Measurements from ENCODE around the gene CHST11. TPM values are rescaled to one million over a fixed set of nuclear protein-coding genes. Genes with fewer than 3 reads are reported as not detected.

The CHST11 gene
- total RNA-seq, 4 donors from 2014 or later = 5.7 to 15.7 (median 7.1) TPM

- H3K9me3 ChIP-seq = no peaks in the 10 kb centered on the region
- WGBS = 92% methylated on average over 3 of the region's 3 CpGs
- intact Hi-C loops (cut with DNase I) = no loop called here
- no peaks in the 10 kb centered on the region for H3K27me3 ChIP-seq
- peaks cover 0 to 4% (median under 1%) of the 10 kb centered on the region in 4 donors for H3K4me1 ChIP-seq
- TF ChIP-seq, protein P1, sequence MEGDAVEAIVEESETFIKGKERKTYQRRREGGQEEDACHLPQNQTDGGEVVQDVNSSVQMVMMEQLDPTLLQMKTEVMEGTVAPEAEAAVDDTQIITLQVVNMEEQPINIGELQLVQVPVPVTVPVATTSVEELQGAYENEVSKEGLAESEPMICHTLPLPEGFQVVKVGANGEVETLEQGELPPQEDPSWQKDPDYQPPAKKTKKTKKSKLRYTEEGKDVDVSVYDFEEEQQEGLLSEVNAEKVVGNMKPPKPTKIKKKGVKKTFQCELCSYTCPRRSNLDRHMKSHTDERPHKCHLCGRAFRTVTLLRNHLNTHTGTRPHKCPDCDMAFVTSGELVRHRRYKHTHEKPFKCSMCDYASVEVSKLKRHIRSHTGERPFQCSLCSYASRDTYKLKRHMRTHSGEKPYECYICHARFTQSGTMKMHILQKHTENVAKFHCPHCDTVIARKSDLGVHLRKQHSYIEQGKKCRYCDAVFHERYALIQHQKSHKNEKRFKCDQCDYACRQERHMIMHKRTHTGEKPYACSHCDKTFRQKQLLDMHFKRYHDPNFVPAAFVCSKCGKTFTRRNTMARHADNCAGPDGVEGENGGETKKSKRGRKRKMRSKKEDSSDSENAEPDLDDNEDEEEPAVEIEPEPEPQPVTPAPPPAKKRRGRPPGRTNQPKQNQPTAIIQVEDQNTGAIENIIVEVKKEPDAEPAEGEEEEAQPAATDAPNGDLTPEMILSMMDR (IDR thresholded peaks at IDR 0.05) = no peak
- TF ChIP-seq EP300 (IDR thresholded peaks at IDR 0.05) (no peak), POLR2A (IDR thresholded peaks at IDR 0.05; ENCODE audit: low read depth) (no peak), POLR2AphosphoS5 (IDR thresholded peaks at IDR 0.05) (no peak)
- no peak for DNase-seq (ENCODE audit: extremely low spot score)
- H3K4me3 ChIP-seq = no peak overlapping the region
- H3K27ac ChIP-seq (replicated peaks in 1 of 4) = no peak overlapping the region
- no peaks in the 10 kb centered on the region for H3K36me3 ChIP-seq
Measured at GRCh38 chr12:104501660-104502059, 44.9 kb downstream of the CHST11 start.

DNA sequence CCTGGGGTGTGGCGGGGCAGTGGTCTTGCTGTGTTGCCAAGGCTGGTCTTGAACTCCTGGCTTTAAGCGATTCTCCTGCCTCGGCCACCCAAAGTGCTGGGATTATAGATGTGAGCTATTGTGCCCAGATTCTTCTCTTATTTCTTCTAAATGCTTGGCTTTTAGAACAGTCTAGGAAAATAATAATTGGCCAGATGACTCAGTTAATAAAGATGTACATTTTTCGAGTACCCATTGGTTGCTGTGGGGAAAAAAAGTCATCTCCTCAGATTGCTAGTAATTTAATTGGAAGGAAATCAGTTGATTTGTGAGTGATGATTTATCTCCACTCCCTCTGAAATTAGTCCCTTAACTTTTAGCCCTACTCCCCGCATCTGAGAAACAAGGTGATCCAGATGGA, 45.5 kb downstream of the CHST11 start:
- 98% methylated on average over 5 of the region's 5 CpGs for WGBS
- intact Hi-C loops (cut with DNase I) = no loop called here

DNA sequence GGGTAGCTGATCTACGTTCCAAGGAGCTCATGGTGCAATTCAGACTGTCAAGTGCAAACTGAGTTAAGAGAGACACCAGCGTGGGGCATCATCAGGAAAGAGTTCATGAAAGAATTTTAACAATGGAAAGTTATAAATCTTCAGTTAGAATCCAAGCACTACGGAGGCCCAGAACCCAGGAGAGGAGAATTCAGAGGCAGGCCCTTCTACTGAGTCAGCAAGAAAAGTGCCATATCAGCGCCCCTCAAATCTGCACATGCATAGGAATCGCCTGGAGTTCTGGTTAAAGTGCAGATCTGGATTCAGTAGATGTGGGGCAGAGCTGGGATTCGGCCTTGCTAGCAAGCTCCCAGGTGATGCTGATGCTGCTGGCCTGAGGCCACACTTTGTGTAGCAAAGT, 45.9 kb downstream of the CHST11 start:
- H3K36me3 ChIP-seq = no peaks in the 10 kb centered on the region
- intact Hi-C loops (cut with DNase I) = no loop called here
- TF ChIP-seq EP300 (IDR thresholded peaks at IDR 0.05) = no peak
- no peak for TF ChIP-seq POLR2AphosphoS5 (IDR thresholded peaks at IDR 0.05)
- TF ChIP-seq, protein P1 (IDR thresholded peaks at IDR 0.05) = no peak
- no peak for TF ChIP-seq POLR2A (IDR thresholded peaks at IDR 0.05; ENCODE audit: low read depth)

More for the DNA sequence above, 45.5 kb downstream of the CHST11 start:
- H3K27me3 ChIP-seq = no peaks in the 10 kb centered on the region
- TF ChIP-seq POLR2A (IDR thresholded peaks at IDR 0.05; ENCODE audit: low read depth) = no peak
- TF ChIP-seq, protein P1 (IDR thresholded peaks at IDR 0.05) = no peak
- TF ChIP-seq POLR2AphosphoS5 (IDR thresholded peaks at IDR 0.05) = no peak
- no peak for TF ChIP-seq EP300 (IDR thresholded peaks at IDR 0.05)
- peaks cover 0 to 9% (median 0%) of the 10 kb centered on the region in 4 donors for H3K4me1 ChIP-seq
- no peak for DNase-seq (ENCODE audit: extremely low spot score)
- H3K4me3 ChIP-seq = no peak overlapping the region
- H3K36me3 ChIP-seq = no peaks in the 10 kb centered on the region
- H3K27ac ChIP-seq (replicated peaks in 1 of 4) = no peak overlapping the region
- no peaks in the 10 kb centered on the region for H3K9me3 ChIP-seq

GRCh38 chr12:104503191-104503590, 46.4 kb downstream of the CHST11 start:
- WGBS = 71% methylated on average over 4 of the region's 4 CpGs
- peaks cover 0 to 9% (median 0%) of the 10 kb centered on the region in 4 donors for H3K4me1 ChIP-seq
- H3K4me3 ChIP-seq = no peak overlapping the region
- no peak overlapping the region for H3K27ac ChIP-seq (replicated peaks in 1 of 4)
- intact Hi-C loops (cut with DNase I) = no loop called here
- H3K27me3 ChIP-seq = no peaks in the 10 kb centered on the region
- no peak for DNase-seq (ENCODE audit: extremely low spot score)
- H3K9me3 ChIP-seq = no peaks in the 10 kb centered on the region
- H3K36me3 ChIP-seq = no peaks in the 10 kb centered on the region
- TF ChIP-seq, protein P1 (IDR thresholded peaks at IDR 0.05) = no peak
- TF ChIP-seq EP300 (IDR thresholded peaks at IDR 0.05) (no peak), POLR2AphosphoS5 (IDR thresholded peaks at IDR 0.05) (no peak), POLR2A (IDR thresholded peaks at IDR 0.05; ENCODE audit: low read depth) (no peak)

More for the DNA sequence above, 45.9 kb downstream of the CHST11 start:
- Histone ChIP-seq H3K27me3 (no peaks in the 10 kb centered on the region), H3K27ac (replicated peaks in 1 of 4) (no peak overlapping the region), H3K9me3 (no peaks in the 10 kb centered on the region), H3K4me3 (no peak overlapping the region), H3K4me1 (peaks cover 0 to 9% (median 0%) of the 10 kb centered on the region in 4 donors)
- DNase-seq (ENCODE audit: extremely low spot score) = no peak
- 82% methylated on average over 6 of the region's 6 CpGs for WGBS

DNA sequence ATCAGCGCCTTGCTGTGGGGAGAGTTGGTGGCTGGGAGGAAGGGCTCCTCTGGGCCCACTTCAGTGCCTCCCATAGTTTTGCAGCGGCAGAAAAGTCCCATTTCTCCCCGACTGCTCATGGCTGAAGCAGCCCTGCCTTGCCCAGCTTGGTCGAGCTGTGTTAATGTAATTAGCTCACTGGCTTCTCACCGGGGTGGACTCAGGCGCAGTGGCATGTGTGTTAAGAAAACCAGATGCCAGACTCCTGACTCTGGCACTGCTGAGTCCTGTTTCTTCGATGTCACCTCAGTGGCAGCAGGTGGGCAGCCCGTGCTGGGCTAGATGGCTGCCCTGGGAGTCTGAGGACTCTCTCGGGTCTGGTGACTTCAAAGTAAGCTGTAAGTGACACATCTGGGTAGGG, 47.4 kb downstream of the CHST11 start:
- intact Hi-C loops (cut with DNase I) = no loop called here
- no peaks in the 10 kb centered on the region for H3K9me3 ChIP-seq
- H3K4me1 ChIP-seq = peaks cover 0 to 9% (median 0%) of the 10 kb centered on the region in 4 donors
- H3K27me3 ChIP-seq = no peaks in the 10 kb centered on the region
- H3K27ac ChIP-seq (replicated peaks in 1 of 4) = no peak overlapping the region
- DNase-seq (ENCODE audit: extremely low spot score) = no peak
- no peaks in the 10 kb centered on the region for H3K36me3 ChIP-seq
- H3K4me3 ChIP-seq = no peak overlapping the region
- no peak for TF ChIP-seq EP300 (IDR thresholded peaks at IDR 0.05)
- TF ChIP-seq, protein P1 (IDR thresholded peaks at IDR 0.05) = no peak
- 100% methylated on average over 6 of the region's 9 CpGs for WGBS

Data from esophagus muscularis mucosa (tissue), 4 donors.